GM21825 (cell line): ENCODE measurements around the gene SAP130.

Experiments
- ATAC-seq: cut with Tn5 transposase; IDR thresholded peaks from one replicate; pipeline ENCODE4 v1.9.1; 2021; ENCODE audit warnings: mild to moderate bottlenecking, moderate library complexity; ENCODE audit not compliant: unreplicated experiment

Gene SAP130

DNA sequence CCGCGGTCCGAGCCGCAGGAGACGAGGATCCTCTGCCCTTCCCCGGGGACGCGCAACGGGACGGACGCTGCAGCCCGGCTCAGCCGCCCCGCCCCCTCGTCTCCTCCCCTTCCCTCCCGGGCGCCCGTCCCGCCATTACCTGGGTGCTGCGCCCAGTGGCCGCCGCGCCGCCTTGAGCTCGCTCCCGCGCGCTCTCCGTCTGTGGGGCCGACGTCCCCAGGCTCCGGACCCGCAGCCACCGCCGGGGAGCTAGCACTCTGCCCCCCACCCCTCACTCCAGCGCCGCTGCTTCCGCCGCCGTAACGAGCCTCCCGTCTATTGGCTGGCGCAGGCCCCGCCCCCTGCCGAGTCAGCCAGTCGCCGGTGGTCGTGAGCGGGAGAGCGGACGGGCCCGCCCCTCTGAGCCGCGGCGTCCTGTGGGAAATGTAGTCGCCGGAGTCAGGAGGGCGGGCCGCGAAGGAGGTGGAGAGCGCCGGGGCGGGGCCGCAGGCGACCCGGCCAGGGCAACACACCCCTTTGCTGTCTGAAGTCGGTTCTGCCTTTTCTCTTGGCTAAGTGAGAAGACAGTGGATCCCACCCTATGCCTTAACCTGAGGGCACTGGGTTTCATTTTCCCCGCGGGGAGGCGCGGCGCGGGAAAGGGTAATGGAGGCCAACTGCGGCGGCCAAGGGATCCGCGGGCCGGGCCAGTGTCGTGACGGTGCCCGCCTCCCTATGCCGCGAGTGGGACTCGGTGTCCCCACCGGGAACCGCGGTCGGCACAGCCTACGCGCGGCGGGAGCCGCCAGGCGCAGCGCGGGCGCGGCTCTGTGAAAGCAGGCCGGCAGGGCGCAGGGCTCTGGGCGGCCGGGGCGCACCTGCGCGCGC, at the start of gene SAP130:
TSS of gene SAP130 (minus strand) at position 259 of the 867 bp plus-strand sequence. CDS start 1,767 bp downstream, outside the sequence.
- peak; percentile 79 for ATAC-seq

DNA sequence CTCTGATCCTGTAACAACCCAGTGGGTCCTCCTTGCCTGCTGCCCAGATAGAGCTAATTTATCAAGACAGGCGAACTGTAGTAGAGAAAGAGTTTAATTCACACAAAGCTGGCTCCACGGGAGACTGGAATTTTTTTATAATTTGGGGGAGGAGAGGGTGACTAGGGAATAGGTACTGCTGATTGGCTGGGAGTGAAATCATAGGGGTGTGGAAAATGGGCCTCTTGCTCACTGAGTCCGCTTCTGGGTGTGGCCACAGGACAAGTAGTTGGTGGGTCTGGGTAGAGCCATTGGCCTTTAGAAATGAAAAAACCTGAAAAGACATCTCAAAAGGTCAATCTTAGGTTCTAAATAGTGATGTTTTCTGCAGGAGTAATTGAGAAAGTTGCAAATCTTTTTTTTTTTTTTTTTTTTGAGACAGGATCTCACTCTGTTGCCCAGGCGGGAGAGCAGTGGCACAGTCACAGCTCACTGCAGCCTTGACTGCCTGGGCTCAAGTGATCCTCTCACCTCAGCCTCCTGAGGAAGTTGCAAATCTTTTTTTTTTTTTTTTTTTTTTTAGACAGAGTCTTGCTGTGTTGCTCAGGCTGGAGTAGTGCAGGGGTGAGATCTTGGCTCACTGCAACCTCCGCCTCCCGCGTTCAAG, 48.7 kb upstream of the SAP130 start:
- no peak for ATAC-seq

DNA sequence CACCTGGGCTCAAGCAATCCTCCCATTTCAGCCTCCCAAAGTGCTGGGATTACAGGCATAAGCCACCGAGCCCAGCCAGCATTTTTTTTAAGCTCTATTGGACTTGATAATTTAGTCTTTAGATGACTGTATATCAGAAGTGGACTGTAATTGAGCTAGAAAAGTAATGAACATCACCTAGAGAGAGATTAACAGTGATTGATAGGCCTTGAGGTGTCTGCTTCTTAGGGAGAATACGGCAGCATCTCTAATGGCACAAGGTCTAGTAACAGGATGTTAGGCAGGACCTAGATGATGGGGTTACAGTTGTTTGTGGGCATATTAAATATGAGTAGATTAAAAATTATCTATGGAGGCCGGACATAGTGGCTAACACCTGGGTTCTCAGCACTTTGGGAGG, 45.4 kb upstream of the SAP130 start:
- ATAC-seq, result no peak

DNA sequence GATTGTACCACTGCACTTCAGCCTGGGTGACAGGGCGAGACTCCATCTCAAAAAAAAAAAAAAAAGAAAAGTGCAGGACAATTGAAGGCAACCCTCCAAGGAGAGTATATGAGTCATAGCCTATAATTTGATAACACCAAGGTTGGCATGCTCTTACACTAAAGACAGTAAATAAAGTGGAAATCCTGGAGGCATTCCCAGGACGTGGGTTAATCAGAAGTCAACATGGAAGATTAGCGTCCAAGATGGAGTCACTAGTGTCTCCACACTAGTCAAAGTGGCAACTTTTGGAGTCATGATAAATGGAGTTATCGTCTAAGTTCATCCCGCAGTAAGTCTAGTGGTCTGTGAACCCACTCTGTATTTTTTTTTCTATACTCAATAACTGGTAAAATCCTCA, 41.9 kb upstream of the SAP130 start:
- ATAC-seq, result no peak

DNA sequence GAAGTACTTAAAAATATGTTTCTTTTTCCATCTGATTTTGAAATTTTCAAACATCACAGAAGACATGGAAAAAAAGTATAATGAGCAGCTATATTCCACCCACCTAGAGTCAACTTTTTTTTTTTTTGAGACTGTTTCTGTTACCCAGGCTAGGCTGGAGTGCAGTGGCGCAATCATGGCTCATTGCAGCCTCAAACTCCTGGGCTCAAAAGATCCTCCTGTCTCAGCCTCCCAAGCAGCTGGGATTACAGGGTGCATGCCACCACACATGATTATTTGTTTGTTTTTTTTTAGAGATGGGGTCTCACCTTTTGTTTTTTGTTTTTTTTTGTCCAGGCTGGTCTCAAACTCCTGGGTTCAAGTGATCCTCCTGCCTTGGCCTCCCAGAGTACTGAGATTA, 36.5 kb upstream of the SAP130 start:
- no peak for ATAC-seq

DNA sequence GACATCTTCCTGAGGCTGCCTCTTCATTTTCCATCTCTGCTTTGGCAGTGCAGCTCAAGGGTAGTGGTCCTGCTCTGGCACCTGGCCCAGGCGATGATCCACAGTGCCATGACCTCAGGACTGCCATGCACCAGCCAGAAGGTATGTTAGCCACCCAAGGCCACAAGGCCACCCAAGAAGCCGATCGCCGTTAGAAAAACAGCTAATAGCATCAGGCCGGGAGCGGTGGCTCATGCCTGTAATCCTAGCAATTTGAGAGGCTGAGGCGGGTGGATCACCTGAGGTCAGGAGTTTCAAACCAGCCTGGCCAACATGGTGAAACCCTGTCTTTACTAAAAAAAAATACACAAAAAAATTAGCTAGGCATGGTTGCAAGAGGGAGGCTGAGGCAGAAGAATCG, 34.7 kb upstream of the SAP130 start:
- ATAC-seq, result no peak

DNA sequence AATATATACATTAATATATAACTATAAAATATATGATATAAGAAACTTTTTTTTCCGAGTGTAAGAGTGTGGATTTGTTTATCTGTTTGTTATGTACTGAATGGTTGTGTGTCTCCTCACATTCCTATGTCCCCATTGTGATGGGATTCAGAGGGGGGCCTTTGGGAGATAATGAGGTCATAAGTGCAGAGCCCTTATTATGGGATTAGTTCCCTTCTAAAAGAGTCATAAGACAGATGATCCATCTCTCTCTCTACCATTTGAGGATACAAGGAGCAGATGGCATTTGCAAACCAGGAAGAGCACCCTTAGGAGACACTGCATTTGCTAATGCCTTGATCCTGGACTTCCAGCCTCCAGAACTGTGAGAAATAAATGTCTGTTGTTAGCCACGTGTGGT, 30.3 kb upstream of the SAP130 start:
- ATAC-seq, result no peak

DNA sequence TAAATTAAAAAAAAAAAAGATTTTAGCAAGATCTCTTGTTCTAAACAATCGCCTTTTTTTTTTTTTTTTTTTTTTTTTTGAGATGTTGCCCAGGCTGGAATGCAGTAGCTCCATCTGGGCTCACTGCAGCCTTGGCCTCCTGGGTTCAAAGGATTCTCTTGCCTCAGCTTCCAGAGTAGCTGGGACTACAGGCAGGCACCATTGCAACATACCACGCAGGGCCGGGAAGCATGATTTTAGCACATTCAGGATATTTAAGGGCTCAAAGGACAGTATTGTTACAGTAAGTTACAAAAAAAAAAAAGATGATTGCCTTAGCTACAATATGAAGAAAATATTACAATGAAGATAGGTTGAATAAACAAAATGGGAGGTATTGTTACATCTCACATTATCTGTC, 29.5 kb upstream of the SAP130 start:
- ATAC-seq, result no peak

DNA sequence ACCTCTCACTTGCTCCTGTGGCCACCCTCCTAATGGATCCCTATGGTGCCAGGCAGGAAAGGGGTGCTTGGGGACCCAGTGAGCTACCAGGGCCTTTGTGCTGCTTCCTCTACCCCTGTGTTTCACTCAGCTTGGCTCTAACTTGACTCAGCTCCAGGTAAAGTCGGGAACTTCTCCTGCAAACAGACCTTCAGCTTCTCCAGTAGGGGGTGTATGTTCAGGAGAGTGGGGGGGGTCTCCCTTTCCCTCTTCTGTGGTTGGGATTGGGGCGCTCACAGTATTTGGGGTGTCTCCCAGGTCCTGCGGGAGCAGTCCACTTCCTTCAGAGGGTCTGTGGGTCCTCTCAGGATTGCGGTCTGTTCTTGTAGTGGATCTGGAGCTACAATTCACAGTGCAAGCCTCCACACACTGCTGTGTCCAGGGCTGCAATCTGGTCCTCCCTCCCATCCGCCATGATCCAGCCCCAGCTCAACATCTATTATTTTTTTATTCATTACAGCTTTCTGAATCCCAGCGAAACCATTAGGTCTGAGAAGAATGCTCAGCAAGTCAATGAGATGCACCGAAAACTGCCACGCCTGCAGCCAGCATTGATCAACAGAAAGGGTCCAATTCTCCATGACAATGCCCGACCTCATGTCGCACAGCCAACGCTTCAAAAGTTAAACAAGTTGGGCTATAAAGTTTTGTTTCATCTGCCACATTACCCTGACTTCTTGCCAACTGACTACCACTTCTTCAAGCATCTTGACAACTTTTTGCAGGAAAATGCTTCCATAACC, 26.4 kb upstream of the SAP130 start:
- ATAC-seq, result no peak

DNA sequence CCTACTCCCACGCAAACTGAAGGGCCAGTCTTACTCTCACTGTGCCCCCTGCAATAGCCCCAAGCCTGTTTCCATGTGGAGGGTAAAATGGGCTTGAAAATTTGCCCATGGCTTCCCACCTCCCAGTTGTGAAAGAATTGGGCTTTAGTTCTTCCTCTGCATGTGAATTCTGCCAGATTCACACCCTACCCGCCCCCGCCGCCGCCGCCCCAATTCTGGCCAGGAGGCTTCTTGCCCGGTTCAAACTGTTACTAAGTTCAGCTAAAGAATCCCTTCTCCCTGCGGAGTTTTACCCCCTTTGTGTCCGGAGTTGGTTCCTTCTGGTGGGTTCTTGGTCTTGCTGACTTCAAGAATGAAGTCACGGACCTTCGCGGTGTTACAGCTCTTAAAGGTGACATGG, 25.5 kb upstream of the SAP130 start:
- no peak for ATAC-seq

DNA sequence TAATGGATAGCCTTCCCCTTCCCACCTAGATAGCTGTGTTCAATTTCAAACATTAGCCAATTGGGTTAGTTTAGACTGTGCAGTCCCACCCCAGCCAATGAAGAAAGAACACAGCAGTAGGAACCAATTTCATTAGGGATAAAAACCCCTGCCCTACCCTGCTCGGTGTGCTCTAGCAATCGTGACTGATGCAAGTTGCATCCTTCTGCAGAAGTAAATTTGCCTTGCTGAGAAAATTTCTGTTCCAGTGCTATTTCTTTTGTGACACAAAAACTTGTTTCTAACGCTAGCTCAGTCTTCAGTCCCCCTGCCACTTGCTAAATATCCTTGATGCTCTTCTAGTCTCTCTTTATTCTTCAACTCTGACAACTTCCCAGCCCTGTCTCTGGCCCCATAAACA, 15.2 kb upstream of the SAP130 start:
- no peak for ATAC-seq

DNA sequence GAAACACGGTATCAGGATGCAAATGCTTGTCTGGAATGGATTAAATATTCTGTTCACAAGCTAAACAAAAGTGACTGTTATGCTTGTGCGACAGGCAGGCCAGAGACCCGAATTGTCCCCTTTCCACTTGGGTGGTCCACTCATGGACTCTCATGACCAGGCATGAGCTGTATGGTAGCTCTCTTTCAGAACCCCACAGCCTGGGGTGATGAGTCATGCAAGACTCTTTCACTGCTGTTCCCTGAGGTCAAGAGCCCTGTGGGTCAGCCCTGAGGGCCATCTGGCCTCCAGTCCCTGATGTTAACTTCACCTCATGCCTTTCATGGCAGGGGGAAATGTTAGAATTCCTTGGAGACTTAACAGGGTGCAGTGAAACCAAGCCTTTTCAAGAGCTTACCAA, 13.7 kb upstream of the SAP130 start:
- ATAC-seq, result no peak

DNA sequence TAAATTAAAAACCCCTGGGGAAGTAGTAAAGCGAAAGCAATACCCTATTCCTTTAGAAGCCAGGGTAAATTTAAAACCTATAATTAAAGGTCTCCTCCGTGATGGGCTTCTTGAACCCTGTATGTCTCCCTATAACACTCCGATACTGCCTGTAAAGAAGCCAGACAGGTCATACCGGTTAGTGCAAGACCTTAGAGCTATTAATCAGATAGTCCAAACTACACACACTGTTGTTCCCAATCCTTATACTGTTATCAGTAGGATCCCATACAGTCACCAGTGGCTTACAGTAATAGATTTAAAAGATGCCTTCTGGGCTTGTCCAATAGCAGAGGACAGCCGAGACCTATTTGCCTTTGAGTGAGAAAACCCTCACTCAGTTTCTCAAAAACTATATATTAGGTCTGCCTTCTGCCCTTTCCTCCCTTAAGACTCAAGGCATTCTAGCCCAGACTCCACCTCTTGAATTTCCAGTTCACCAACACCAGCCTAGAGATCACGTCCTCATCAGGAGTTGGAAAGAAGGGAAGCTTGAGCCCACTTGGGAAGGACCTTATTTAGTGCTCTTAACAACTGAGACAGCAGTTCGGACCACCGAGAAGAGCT, 12.4 kb upstream of the SAP130 start:
- ATAC-seq, result no peak

DNA sequence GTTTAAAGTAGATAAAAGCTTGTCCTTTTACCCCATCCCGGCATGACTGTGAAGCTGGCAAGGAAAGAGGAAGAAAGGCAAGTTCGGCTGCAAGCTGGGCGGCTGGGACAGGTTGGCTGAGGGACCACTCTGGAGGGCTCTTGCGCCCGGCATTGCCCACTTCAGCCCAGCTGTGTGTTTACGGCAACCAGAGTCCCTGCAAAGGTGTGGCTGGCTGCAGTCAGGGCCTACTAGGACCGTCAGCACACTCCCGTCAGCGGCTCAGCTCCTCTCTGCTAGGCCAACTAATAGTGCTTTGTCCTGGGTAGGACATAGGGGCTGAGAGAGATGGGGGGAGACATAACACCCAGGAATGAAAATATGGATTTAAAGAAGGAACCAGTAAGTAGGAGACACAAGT, 11.7 kb upstream of the SAP130 start:
- ATAC-seq, result no peak

DNA sequence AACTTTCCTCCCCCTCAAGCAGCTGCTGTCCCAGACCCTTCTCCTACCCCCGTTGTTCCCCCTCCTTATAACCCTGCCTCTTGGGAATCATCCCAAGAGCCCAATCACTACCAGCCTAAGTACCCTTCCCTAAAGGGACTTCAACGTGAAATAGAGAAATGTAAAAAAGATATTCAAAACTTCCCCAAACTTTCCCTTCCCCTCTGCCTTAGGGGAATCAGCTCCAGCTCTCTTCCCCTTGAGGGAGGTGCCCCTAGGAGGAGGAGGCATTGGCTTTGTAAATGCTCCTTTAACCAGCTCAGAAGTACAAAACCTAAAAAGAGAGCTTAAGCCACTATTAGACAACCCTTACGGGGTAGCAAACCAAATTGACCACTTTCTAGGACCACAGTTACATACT, 10.6 kb upstream of the SAP130 start:
- ATAC-seq, result no peak

DNA sequence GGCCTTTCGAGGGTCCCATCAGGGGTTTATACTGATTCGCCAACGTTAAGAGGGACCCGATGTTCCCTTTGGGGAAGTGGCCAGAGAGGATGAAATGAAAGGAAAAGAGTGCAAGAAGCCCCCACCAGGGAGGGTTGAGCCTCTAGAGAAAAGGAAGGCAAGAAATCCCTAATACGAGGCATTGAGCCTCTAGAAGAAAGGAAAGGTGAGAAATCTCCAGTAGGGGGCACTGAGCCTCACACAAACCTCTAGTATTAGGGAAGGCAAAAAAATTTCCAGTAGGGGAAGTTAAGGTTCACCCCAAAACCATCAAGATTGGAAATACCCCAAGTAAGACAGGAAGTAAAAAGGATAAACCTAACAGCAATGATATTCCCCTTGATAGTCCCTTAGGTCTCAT, 9.8 kb upstream of the SAP130 start:
- no peak for ATAC-seq

DNA sequence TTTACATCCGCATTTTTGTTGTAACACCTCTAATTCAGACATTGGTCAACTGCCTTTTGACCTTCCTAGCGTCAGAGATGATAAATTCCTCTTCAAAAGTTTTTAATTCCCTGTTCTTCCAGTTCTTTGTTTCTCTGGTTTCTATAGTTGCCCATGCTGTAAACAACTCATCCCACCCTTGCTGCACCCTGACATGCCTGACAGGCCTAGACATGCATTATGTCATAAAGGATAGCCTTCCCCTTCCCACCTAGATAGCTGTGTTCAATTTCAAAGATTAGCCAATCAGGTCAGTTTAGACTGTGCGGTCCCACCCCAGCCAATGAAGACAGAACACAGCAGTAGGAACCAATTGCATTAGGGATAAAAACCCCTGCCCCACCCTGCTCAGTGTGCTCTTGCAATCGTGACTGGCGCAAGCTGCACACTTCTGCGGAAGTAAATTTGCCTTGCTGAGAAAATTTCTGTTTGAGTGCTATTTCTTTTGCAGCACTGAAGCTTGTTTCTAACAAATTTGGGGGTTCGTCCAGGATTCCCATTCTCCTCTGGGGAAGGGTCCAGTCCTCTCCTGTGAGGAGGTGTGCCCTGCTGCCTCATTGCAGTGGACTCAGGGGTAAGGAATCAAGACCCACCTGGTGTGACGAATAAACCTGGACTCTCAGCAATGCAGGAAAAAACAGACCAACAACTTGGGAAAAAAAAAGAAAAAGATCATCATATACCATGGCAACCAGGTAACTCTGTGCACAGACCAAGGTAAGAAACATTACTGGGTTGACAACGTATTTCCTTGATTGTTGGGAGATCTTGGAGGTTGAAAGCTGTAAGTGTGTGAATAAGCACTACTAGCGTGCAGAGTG, 9.1 kb upstream of the SAP130 start:
- ATAC-seq, result no peak

DNA sequence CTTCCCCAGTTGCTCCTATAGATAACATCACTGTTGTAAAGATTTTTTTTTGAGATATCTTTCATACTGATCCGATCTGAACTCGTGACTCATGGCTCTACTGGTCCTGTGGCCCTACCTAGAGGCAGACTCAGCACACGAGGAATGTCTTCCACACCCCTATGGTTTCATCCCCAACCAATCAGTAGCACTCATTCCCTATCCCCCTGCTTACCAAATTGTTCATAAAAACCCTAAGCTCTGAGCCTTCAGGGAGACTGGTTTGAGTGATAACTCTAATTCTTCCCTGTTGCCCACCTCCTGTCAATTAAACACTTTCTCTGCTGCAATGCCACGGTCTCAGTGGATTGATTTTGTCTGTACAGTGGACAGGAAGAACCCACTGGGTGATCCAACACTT, 4.2 kb upstream of the SAP130 start:
- ATAC-seq, result no peak

DNA sequence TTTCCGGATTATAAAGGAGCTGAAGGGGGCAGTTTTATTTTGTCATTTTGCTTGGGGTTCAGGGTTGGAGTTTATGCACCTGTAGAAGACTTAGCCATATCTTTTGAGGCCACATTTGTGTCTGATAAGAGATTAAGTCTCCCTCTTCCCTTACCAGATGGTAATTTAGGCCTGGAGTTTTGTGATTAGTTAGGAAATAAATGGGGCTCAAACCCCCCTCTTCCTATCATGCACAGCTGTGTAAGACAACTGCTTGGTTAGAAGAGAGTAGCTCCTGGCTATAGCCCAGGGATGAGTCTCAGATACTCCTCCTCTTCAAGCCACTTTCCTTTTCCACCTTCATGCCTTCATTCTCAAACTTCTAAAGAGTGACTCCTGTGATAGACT, 802 bp upstream of the SAP130 start:
- ATAC-seq, result no peak

DNA sequence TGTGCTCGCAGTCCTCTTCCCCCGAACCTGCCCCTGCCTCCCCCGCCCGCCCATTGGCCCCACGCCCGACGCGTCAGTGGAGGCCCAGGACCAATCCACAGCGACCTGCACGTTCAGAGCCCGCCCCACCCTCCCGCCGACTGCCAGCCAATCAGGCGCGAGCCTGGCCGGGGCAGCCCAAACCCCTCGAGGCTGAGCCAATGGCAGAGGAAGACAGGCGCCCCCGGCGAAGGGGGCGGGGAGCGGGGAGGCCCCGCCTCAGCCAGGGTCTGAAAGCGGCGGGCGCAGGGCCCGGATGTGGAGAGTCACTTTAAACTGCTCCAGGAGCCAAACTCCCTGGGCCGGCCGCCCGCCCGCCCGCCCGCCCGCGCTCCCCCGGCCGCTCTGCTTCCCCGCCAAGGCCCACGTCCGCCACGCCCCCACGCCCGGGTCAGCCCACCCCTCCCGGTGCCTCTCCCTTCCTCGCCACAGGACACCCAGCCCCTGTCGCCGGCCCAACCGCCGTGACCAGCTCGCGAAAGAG, 520 bp downstream of the SAP130 start:
- ATAC-seq, result peak; percentile 80
